CD4-positive, alpha-beta T cell treated with Interleukin-15 for 4 hours (primary cell): ENCODE results near the gene ITGB6.

Source experiments
- DNase-seq: peaks from one replicate; pipeline ENCODE4 v3.0.0-alpha.2; 2020; ENCODE audit warnings: low spot score

Gene ITGB6

DNA sequence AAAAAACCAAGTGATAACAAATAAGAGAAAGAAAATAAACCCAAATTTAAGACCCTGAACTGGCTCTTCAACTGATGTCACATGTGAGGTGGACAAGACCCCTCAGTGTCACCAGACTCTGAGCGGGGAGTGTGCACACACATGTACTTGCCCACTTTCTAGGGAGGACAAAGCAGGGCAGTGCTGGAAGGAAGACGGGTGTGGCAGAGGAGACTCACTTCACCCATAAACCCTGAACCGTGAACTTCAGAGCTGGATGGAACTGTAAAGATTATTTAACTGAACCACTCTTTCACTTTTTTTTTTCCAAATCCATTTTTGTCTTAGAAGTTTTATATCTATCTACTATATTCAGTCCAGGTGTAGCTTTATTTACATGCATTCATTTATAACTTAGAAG lies 149.9 kb downstream of the ITGB6 start:
- DNase-seq, result no peak
